ENCODE data around the gene CCDC88B. TPM values are rescaled to one million over a fixed set of nuclear protein-coding genes. Genes with fewer than 3 reads are reported as not detected.

CCDC88B gene
- total and polyA plus RNA-seq, 4 donors: 3.5 to 4.9 (median 4.0) TPM

GRCh38 chr11:64352995-64353714 is 13.2 kb downstream of the CCDC88B start:
- Histone ChIP-seq H3K9ac (ENCODE audit: low read depth in 1 of 2, low read length in 2 of 2) (no peak overlapping the region), H3K36me3 (ENCODE audit: control insufficient read depth in 4 of 4, insufficient read depth in 3 of 4, low read depth in 1 of 4, low read length in 3 of 4) (no peaks in the 10 kb centered on the region), H3K9me3 (ENCODE audit: control insufficient read depth in 4 of 4, low read length in 3 of 4) (no peaks in the 10 kb centered on the region), H3K27ac (ENCODE audit: low read depth in 1 of 2, low read length in 2 of 2) (no peak overlapping the region), H3K4me1 (ENCODE audit: control insufficient read depth in 4 of 4, insufficient read depth in 4 of 4, low read length in 3 of 4) (peaks cover under 1 to 20% (median 12%) of the 10 kb centered on the region in 4 donors), H3K4me3 (ENCODE audit: low read depth in 1 of 3, low read length in 3 of 3) (no peak overlapping the region), H3K27me3 (ENCODE audit: control insufficient read depth in 4 of 4, insufficient read depth in 4 of 4, low read length in 3 of 4) (no peaks in the 10 kb centered on the region)
- no peak for TF ChIP-seq ATF3 (IDR thresholded peaks at IDR 0.05)
- no peak for TF ChIP-seq HNF4A (conservative IDR thresholded peaks at IDR 0.05)
- no peak for TF ChIP-seq JUND (IDR thresholded peaks at IDR 0.05)
- no peak for TF ChIP-seq HNF4G (IDR thresholded peaks at IDR 0.05)
- no peak for TF ChIP-seq EGR1 (IDR thresholded peaks at IDR 0.05; ENCODE audit: low read depth in 2 of 2)
- no peak for TF ChIP-seq MAX (IDR thresholded peaks at IDR 0.05)
- TF ChIP-seq GABPA (IDR thresholded peaks at IDR 0.05 in 1 of 2, conservative IDR thresholded peaks at IDR 0.05 in 1 of 2): no peak
- TF ChIP-seq NR2F2 (IDR thresholded peaks at IDR 0.05): no peak
- no peak for TF ChIP-seq RAD21 (IDR thresholded peaks at IDR 0.05)
- no peak for TF ChIP-seq CTCF (IDR thresholded peaks at IDR 0.05; ENCODE audit: low read depth, low read length, missing input control)
- no peak for TF ChIP-seq TAF1 (conservative IDR thresholded peaks at IDR 0.05)
- no peak for TF ChIP-seq SP1 (IDR thresholded peaks at IDR 0.05)
- no peak for DNase-seq (ENCODE audit: low spot score)
- WGBS: 92% methylated on average over 34 of the region's 34 CpGs

- H3K9ac ChIP-seq (ENCODE audit: low read depth in 1 of 2, low read length in 2 of 2): no peak overlapping the region
- peaks cover 4 to 26% (median 18%) of the 10 kb centered on the region in 4 donors for H3K4me1 ChIP-seq (ENCODE audit: control insufficient read depth in 4 of 4, insufficient read depth in 4 of 4, low read length in 3 of 4)
- 67% methylated on average over 20 of the region's 20 CpGs for WGBS
- no peaks in the 10 kb centered on the region for H3K27me3 ChIP-seq (ENCODE audit: control insufficient read depth in 4 of 4, insufficient read depth in 4 of 4, low read length in 3 of 4)
- TF ChIP-seq HNF4A (conservative IDR thresholded peaks at IDR 0.05) (peak; percentile 58 to 70), RXRA (IDR thresholded peaks at IDR 0.05) (peak in 1 of 2 donors; percentile 65), NR2F2 (IDR thresholded peaks at IDR 0.05) (peak; percentile 64), ATF3 (IDR thresholded peaks at IDR 0.05) (no peak)
- no peak overlapping the region for H3K27ac ChIP-seq (ENCODE audit: low read depth in 1 of 2, low read length in 2 of 2)
- H3K9me3 ChIP-seq (ENCODE audit: control insufficient read depth in 4 of 4, low read length in 3 of 4): no peaks in the 10 kb centered on the region
- no peak for DNase-seq (ENCODE audit: low spot score)
- H3K36me3 ChIP-seq (ENCODE audit: control insufficient read depth in 4 of 4, insufficient read depth in 3 of 4, low read depth in 1 of 4, low read length in 3 of 4): no peaks in the 10 kb centered on the region
- no peak overlapping the region for H3K4me3 ChIP-seq (ENCODE audit: low read depth in 1 of 3, low read length in 3 of 3)
Observed at GRCh38 chr11:64353715-64354506, 13.9 kb downstream of the CCDC88B start.

Measured in liver (tissue), 9 donors.